CD4-positive, alpha-beta T cell (primary cell): Measurements from ENCODE around the gene VWA1. TPM values are rescaled to one million over a fixed set of nuclear protein-coding genes. Genes with fewer than 3 reads are reported as not detected.
A peak's percentile ranks its signal among the peaks of the same experiment; 100 is the strongest.

Source experiments
- ATAC-seq: fragments of 200-7000 bp; cut with Tn5 transposase; one replicate; pipeline ENCODE4 v1.10.0; 2022; ENCODE audit warnings: mild to moderate bottlenecking; ENCODE audit not compliant: poor library complexity
- CTCF ChIA-PET: fragments of 350-600 bp; sonication (Branson Sonifier 250); formaldehyde crosslinking; loops from one replicate; lab custom pipeline; 2021; ENCODE audit warnings: antibody characterized with exemption, inconsistent platforms; lab: Charles Lee
- POLR2A ChIA-PET: fragments of 350-600 bp; sonication (Branson Sonifier 250); formaldehyde crosslinking; loops from one replicate; lab custom pipeline; 2021; ENCODE audit warnings: antibody characterized with exemption, inconsistent platforms; lab: Charles Lee
- DNase-seq, 14 experiments: peaks; one replicate each; pipeline ENCODE4 v3.0.0-alpha.2; 2013 to 2020; ENCODE audit warnings: mixed read lengths in 2 of 14
- H3K27ac ChIP-seq, 2 donors: one replicate each; pipeline versions ENCODE4 v1.5.1 to v1.7.0; 2013; ENCODE audit warnings: low read length in 2 of 2, low read depth in 1 of 2, mild to moderate bottlenecking in 1 of 2
- H3K27me3 ChIP-seq, 2 experiments: 1 replicate in 1 of 2; 2 replicates in 1 of 2; pipeline versions ENCODE4 v1.6.1 to v1.7.0; 2013; ENCODE audit warnings: low read length in 2 of 2, control low read depth in 1 of 2, mild to moderate bottlenecking in 1 of 2, moderate library complexity in 1 of 2; ENCODE audit not compliant: insufficient read depth in 2 of 2, control insufficient read depth in 1 of 2
- H3K36me3 ChIP-seq: one replicate; pipeline ENCODE4 v1.6.1; 2013; ENCODE audit warnings: low read length, control low read depth; ENCODE audit not compliant: insufficient read depth
- H3K4me1 ChIP-seq: one replicate; pipeline ENCODE4 v1.6.1; 2013; ENCODE audit warnings: low read length, control low read depth; ENCODE audit not compliant: insufficient read depth
- H3K4me3 ChIP-seq: one replicate; pipeline ENCODE4 v1.5.1; 2013; ENCODE audit warnings: mild to moderate bottlenecking, low read length, moderate library complexity
- H3K9me3 ChIP-seq, 2 experiments: 1 replicate in 1 of 2; 2 replicates in 1 of 2; pipeline versions ENCODE4 v1.6.1 to v1.7.0; 2013; ENCODE audit warnings: low read length in 2 of 2, mild to moderate bottlenecking in 2 of 2, control low read depth in 1 of 2, moderate library complexity in 1 of 2; ENCODE audit not compliant: control insufficient read depth in 1 of 2, insufficient read depth in 1 of 2
- H3K27ac Mint-ChIP-seq: one replicate; pipeline ENCODE4 v1.8.0; 2020; ENCODE audit warnings: mixed read lengths
- H3K27me3 Mint-ChIP-seq: one replicate; pipeline ENCODE4 v1.8.0; 2021; ENCODE audit warnings: mixed read lengths
- H3K36me3 Mint-ChIP-seq: one replicate; pipeline ENCODE4 v1.8.0; 2021; ENCODE audit warnings: low read depth, mixed read lengths
- H3K4me1 Mint-ChIP-seq: one replicate; pipeline ENCODE4 v1.8.0; 2021; ENCODE audit warnings: low read depth, mixed read lengths
- H3K4me3 Mint-ChIP-seq: one replicate; pipeline ENCODE4 v1.8.0; 2020; ENCODE audit warnings: mild to moderate bottlenecking, mixed read lengths
- H3K9me3 Mint-ChIP-seq: one replicate; pipeline ENCODE4 v1.8.0; 2020; ENCODE audit warnings: mixed read lengths
- intact Hi-C, 2 experiments: fragments of 100-400 bp; cut with DNase I in 1 of 2; cut with micrococcal nuclease in 1 of 2; formaldehyde crosslinking; loops; one replicate each; pipeline versions ENCODE4 v1.15.1 to v1.9.0; 2023 to 2025; cut with DNase I, micrococcal nuclease
- polyA plus RNA-seq, 2 donors: library from polyadenylated mRNA; unstranded; fragments of 120-200 nt; gene quantifications; one replicate each; pipeline ENCODE4 v1.2.1, GENCODE V29; 2013
- total RNA-seq, 174 experiments: library from RNA in 2 of 174; stranded (reverse) in 2 of 174; gene quantifications; one replicate each; pipeline ENCODE4 v1.2.3 and lab custom pipeline; 2021 to 2026
- TF ChIP-seq, protein P1 (sequence below): fragments of 200-600 bp; IDR thresholded peaks from one replicate; pipeline ENCODE4 v1.8.0; 2022; ENCODE audit warnings: antibody characterized with exemption, mild to moderate bottlenecking

VWA1 gene, protein sequence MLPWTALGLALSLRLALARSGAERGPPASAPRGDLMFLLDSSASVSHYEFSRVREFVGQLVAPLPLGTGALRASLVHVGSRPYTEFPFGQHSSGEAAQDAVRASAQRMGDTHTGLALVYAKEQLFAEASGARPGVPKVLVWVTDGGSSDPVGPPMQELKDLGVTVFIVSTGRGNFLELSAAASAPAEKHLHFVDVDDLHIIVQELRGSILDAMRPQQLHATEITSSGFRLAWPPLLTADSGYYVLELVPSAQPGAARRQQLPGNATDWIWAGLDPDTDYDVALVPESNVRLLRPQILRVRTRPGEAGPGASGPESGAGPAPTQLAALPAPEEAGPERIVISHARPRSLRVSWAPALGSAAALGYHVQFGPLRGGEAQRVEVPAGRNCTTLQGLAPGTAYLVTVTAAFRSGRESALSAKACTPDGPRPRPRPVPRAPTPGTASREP
- total RNA-seq (not detected), total RNA-seq (lab: John Stamatoyannopoulos, UW) (0 to 2.8 (median 0.06) reads per million in 172 experiments)
- not detected for polyA plus RNA-seq (2013, experiment 1 of 2)
- 1.5 TPM for polyA plus RNA-seq (2013, experiment 2 of 2)

DNA sequence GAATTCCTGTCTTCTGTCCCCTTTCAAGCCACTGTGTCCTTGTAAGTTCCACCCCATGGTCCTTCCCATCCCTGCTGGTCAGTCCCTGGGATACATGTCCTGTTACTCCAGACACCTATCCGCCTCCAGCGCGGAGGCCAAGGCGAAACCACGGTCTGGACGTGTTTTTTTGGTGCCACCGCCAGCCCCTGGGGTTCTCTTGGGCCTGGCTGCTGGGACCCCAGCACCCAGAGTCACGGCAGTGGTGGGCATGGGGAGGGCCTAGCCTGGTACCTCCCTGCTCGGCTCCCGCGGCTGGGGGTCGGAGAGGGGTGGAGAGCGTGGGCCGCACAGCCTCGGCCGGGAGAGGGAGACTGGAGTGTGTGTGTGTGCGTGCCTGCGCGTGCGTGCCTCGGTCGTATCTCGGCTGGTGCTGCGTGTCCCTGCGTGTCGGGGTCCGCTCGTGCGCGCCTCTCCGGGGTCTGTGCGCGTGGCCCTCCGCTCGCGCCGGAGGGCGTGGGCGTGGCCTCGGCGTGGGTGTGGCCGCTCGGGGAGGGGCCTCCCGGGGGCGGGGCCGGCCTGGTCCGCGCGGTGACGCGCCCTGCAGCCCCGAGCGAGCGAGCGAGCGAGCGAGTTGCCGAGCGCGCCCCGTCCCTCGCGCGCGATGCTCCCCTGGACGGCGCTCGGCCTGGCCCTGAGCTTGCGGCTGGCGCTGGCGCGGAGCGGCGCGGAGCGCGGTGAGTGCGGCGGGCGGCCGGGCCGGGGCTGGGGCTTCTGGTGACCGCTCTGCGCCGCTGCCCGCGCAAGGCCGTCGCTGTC is at the start of gene VWA1:
VWA1 (plus strand) TSS at position 585 of the 798 bp plus-strand sequence; CDS start at position 644, 59 bp downstream.
- no peak within 1 kb of the TSS for H3K4me3 ChIP-seq
- no peaks in the 10 kb centered on the region for H3K36me3 ChIP-seq
- no peak within 1 kb of the TSS for H3K27ac ChIP-seq
- Mint-ChIP-seq H3K4me1 (no peaks in the 10 kb centered on the region), H3K9me3 (no peaks in the 10 kb centered on the region), H3K27ac (no peak within 1 kb of the TSS), H3K4me3 (peak within 1 kb of the TSS; percentile 20), H3K27me3 (peaks cover 11% of the 10 kb centered on the region), H3K36me3 (no peaks in the 10 kb centered on the region)
- intact Hi-C loops, result no loop called here
- H3K27me3 ChIP-seq, result peaks cover 56 to 65% of the 10 kb centered on the region in 2 experiments
- ChIA-PET POLR2A (no interaction called here), CTCF (no interaction called here)
- peak in 13 of 14 experiments; percentile 26 to 74 (median 48) for DNase-seq
- H3K9me3 ChIP-seq, result peaks cover 0 to 31% of the 10 kb centered on the region in 2 experiments
- peaks cover 24% of the 10 kb centered on the region for H3K4me1 ChIP-seq
- peak; percentile 78 for ATAC-seq
- TF ChIP-seq, protein P1, sequence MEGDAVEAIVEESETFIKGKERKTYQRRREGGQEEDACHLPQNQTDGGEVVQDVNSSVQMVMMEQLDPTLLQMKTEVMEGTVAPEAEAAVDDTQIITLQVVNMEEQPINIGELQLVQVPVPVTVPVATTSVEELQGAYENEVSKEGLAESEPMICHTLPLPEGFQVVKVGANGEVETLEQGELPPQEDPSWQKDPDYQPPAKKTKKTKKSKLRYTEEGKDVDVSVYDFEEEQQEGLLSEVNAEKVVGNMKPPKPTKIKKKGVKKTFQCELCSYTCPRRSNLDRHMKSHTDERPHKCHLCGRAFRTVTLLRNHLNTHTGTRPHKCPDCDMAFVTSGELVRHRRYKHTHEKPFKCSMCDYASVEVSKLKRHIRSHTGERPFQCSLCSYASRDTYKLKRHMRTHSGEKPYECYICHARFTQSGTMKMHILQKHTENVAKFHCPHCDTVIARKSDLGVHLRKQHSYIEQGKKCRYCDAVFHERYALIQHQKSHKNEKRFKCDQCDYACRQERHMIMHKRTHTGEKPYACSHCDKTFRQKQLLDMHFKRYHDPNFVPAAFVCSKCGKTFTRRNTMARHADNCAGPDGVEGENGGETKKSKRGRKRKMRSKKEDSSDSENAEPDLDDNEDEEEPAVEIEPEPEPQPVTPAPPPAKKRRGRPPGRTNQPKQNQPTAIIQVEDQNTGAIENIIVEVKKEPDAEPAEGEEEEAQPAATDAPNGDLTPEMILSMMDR, result no peak

DNA sequence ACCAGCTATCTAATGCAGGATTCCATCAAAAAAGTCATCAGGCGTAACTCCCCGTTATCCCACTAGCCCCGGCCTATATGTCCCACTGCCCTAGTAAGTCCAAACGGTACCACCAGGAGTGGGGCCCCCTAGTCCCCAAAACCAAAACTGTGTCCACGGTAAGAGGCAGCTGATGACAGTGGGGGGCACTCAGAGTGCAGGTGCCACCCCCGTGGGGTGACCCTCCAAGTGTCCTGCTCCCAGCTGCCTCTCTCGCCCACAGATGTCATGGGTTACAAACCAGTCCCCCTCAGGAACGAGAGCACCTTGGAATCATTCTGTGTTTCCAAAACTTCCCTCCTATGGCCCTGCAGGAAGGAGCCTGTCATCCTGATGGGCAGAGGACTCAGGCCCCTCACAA is 49.6 kb upstream of the VWA1 start:
- Mint-ChIP-seq H3K4me3 (no peak overlapping the region), H3K27ac (no peak overlapping the region), H3K27me3 (no peaks in the 10 kb centered on the region), H3K4me1 (no peaks in the 10 kb centered on the region), H3K9me3 (no peaks in the 10 kb centered on the region), H3K36me3 (peaks cover 51% of the 10 kb centered on the region)
- peaks cover 58% of the 10 kb centered on the region for H3K36me3 ChIP-seq
- no peak overlapping the region for H3K27ac ChIP-seq
- ChIA-PET CTCF (no interaction called here), POLR2A (interaction anchor here (1.5 to 2.0 kb wide), 2 partner anchors 11 to 13 kb away, joined by 5 to 6 read pairs; partner anchors contain the start of genes AURKAIP1 and CCNL2)
- H3K4me1 ChIP-seq, result no peaks in the 10 kb centered on the region
- TF ChIP-seq, protein P1, result no peak
- no peak for DNase-seq
- ATAC-seq, result no peak
- no peak overlapping the region for H3K4me3 ChIP-seq
- intact Hi-C loops, result no loop called here
- no peaks in the 10 kb centered on the region for H3K27me3 ChIP-seq
- no peaks in the 10 kb centered on the region for H3K9me3 ChIP-seq
